Astrocyte (in vitro differentiated cells and primary cell): ENCODE results near the gene CELA2B. TPM values are rescaled to one million over a fixed set of nuclear protein-coding genes. Genes with fewer than 3 reads are reported as not detected.

Source experiments
- DNase-seq: peaks from one replicate; pipeline ENCODE4 v3.0.0-alpha.2; 2010; ENCODE audit warnings: low read depth
- FAIRE-seq: peaks from 2 replicates; lab custom pipeline; 2011; peaks lifted over from hg19 to GRCh38; lab: Jason Lieb, UNC
- H2AFZ ChIP-seq: 2 replicates; pipeline ENCODE4 v1.6.0; 2012; ENCODE audit warnings: low read depth, low read length, inconsistent platforms
- H3K27ac ChIP-seq: 2 replicates; pipeline ENCODE4 v1.5.1; 2011; ENCODE audit warnings: low read depth, low read length, inconsistent platforms
- H3K27me3 ChIP-seq: 2 replicates; pipeline ENCODE4 v1.6.0; 2011; ENCODE audit warnings: low read length, inconsistent platforms; ENCODE audit not compliant: insufficient read depth
- H3K36me3 ChIP-seq: 2 replicates; pipeline ENCODE4 v1.5.1; 2011; ENCODE audit warnings: low read length, inconsistent platforms; ENCODE audit not compliant: insufficient read depth
- H3K4me1 ChIP-seq: 2 replicates; pipeline ENCODE4 v1.5.1; 2011; ENCODE audit warnings: low read length, inconsistent platforms; ENCODE audit not compliant: insufficient read depth
- H3K4me2 ChIP-seq: 2 replicates; pipeline ENCODE4 v1.6.0; 2012; ENCODE audit warnings: low read length, inconsistent platforms
- H3K4me3 ChIP-seq: 2 replicates; pipeline ENCODE4 v1.5.1; 2011; ENCODE audit warnings: low read depth, mild to moderate bottlenecking, low read length, inconsistent platforms; ENCODE audit not compliant: insufficient read depth
- H3K79me2 ChIP-seq: 2 replicates; pipeline ENCODE4 v1.6.0; 2012; ENCODE audit warnings: mild to moderate bottlenecking, low read length, inconsistent platforms; ENCODE audit not compliant: insufficient read depth
- H3K9ac ChIP-seq: 2 replicates; pipeline ENCODE4 v1.6.0; 2012; ENCODE audit warnings: mild to moderate bottlenecking, low read length, inconsistent platforms
- H3K9me3 ChIP-seq: 2 replicates; pipeline ENCODE4 v1.5.1; 2012; ENCODE audit warnings: low read depth, mild to moderate bottlenecking, low read length, inconsistent platforms; ENCODE audit not compliant: insufficient read depth
- H4K20me1 ChIP-seq: 2 replicates; pipeline ENCODE4 v1.6.0; 2012; ENCODE audit warnings: low read length, inconsistent platforms; ENCODE audit not compliant: insufficient read depth
- H3K27ac Mint-ChIP-seq: one replicate; pipeline ENCODE4 v1.8.0; 2021; ENCODE audit warnings: mild to moderate bottlenecking, mixed read lengths; ENCODE audit not compliant: unreplicated experiment
- H3K27me3 Mint-ChIP-seq: one replicate; pipeline ENCODE4 v1.8.0; 2021; ENCODE audit warnings: low read depth, mixed read lengths; ENCODE audit not compliant: unreplicated experiment
- H3K36me3 Mint-ChIP-seq: one replicate; pipeline ENCODE4 v1.8.0; 2021; ENCODE audit warnings: low read depth, mixed read lengths; ENCODE audit not compliant: unreplicated experiment
- H3K4me1 Mint-ChIP-seq: one replicate; pipeline ENCODE4 v1.8.0; 2021; ENCODE audit warnings: low read depth, mixed read lengths; ENCODE audit not compliant: unreplicated experiment
- H3K4me3 Mint-ChIP-seq: one replicate; pipeline ENCODE4 v1.8.0; 2021; ENCODE audit warnings: mild to moderate bottlenecking, moderate library complexity, mixed read lengths; ENCODE audit not compliant: unreplicated experiment
- H3K9me3 Mint-ChIP-seq: one replicate; pipeline ENCODE4 v1.8.0; 2021; ENCODE audit warnings: mild to moderate bottlenecking, mixed read lengths; ENCODE audit not compliant: unreplicated experiment
- CTCF ChIP-seq: IDR thresholded peaks from 2 replicates; pipeline ENCODE4 v1.5.1; 2011; ENCODE audit warnings: low read depth, mild to moderate bottlenecking, inconsistent platforms, low read length, moderate library complexity; ENCODE audit not compliant: insufficient read depth
- EZH2 ChIP-seq: IDR thresholded peaks from 2 replicates; pipeline ENCODE4 v1.6.1; 2012; ENCODE audit warnings: mild to moderate bottlenecking, low read length, inconsistent platforms; ENCODE audit not compliant: insufficient read depth
- total RNA-seq: library from RNA; stranded (reverse); gene quantifications from 2 replicates; pipeline ENCODE4 v1.2.1, GENCODE V29; 2021

The CELA2B gene
- total RNA-seq, 1 donor from 2014 or later: not detected

GRCh38 chr1:15522551-15522950, 46.6 kb downstream of the CELA2B start:
- Histone ChIP-seq H3K4me2 (no peak overlapping the region), H4K20me1 (peaks cover 4% of the 10 kb centered on the region), H3K9me3 (no peaks in the 10 kb centered on the region), H2AFZ (no peak overlapping the region), H3K27me3 (no peaks in the 10 kb centered on the region), H3K9ac (no peak overlapping the region), H3K36me3 (no peaks in the 10 kb centered on the region), H3K4me1 (peaks cover 17% of the 10 kb centered on the region), H3K79me2 (peaks cover 6% of the 10 kb centered on the region), H3K4me3 (no peak overlapping the region), H3K27ac (no peak overlapping the region)
- peaks cover 6% of the 10 kb centered on the region for H3K4me1 Mint-ChIP-seq
- DNase-seq (no peak), FAIRE-seq (no peak)
- H3K36me3 Mint-ChIP-seq: no peaks in the 10 kb centered on the region
- no peaks in the 10 kb centered on the region for H3K9me3 Mint-ChIP-seq
- no peak for TF ChIP-seq CTCF
- TF ChIP-seq EZH2: no peak
- H3K27me3 Mint-ChIP-seq: no peaks in the 10 kb centered on the region
- H3K4me3 Mint-ChIP-seq: no peak overlapping the region
- H3K27ac Mint-ChIP-seq: no peak overlapping the region

- no peaks in the 10 kb centered on the region for H3K9me3 ChIP-seq
- peak; percentile 15 for DNase-seq
- no peaks in the 10 kb centered on the region for H3K36me3 Mint-ChIP-seq
- peak overlapping the region; percentile 72 for H3K4me3 ChIP-seq
- peaks cover 5% of the 10 kb centered on the region for H4K20me1 ChIP-seq
- peak overlapping the region; percentile 86 for H3K4me3 Mint-ChIP-seq
- H3K4me1 Mint-ChIP-seq: peaks cover 6% of the 10 kb centered on the region
- H3K4me2 ChIP-seq: peak overlapping the region; percentile 97
- H3K36me3 ChIP-seq: no peaks in the 10 kb centered on the region
- no peak for TF ChIP-seq CTCF
- no peak for TF ChIP-seq EZH2
- no peaks in the 10 kb centered on the region for H3K27me3 Mint-ChIP-seq
- peaks cover 18% of the 10 kb centered on the region for H3K4me1 ChIP-seq
- no peak for FAIRE-seq
- no peaks in the 10 kb centered on the region for H3K27me3 ChIP-seq
- peak overlapping the region; percentile 60 for H3K27ac ChIP-seq
- H3K9ac ChIP-seq: peak overlapping the region; percentile 85
- H3K9me3 Mint-ChIP-seq: no peaks in the 10 kb centered on the region
- H3K79me2 ChIP-seq: peaks cover 10% of the 10 kb centered on the region
- peak overlapping the region; percentile 90 for H2AFZ ChIP-seq
- H3K27ac Mint-ChIP-seq: peak overlapping the region; percentile 21
Observed at GRCh38 chr1:15523104-15524020, 47.5 kb downstream of the CELA2B start.

GRCh38 chr1:15524021-15524282, 48.0 kb downstream of the CELA2B start, which contains the start of gene CASP9:
Gene CASP9 (minus strand): TSS chr1:15524215. CDS start chr1:15524200, 15 bp downstream.
- H3K36me3 Mint-ChIP-seq: no peaks in the 10 kb centered on the region
- Histone ChIP-seq H3K9me3 (no peaks in the 10 kb centered on the region), H2AFZ (peak within 1 kb of the TSS; percentile 95), H4K20me1 (peaks cover 5% of the 10 kb centered on the region), H3K9ac (peak within 1 kb of the TSS; percentile 95), H3K36me3 (no peaks in the 10 kb centered on the region), H3K4me3 (peak within 1 kb of the TSS; percentile 81), H3K27me3 (no peaks in the 10 kb centered on the region), H3K27ac (peak within 1 kb of the TSS; percentile 99), H3K4me1 (peaks cover 18% of the 10 kb centered on the region), H3K4me2 (peak within 1 kb of the TSS; percentile 97), H3K79me2 (peaks cover 14% of the 10 kb centered on the region)
- H3K9me3 Mint-ChIP-seq: no peaks in the 10 kb centered on the region
- no peaks in the 10 kb centered on the region for H3K27me3 Mint-ChIP-seq
- DNase-seq (no peak), FAIRE-seq (no peak)
- TF ChIP-seq CTCF: no peak
- no peak for TF ChIP-seq EZH2
- H3K4me3 Mint-ChIP-seq: peak within 1 kb of the TSS; percentile 86
- H3K4me1 Mint-ChIP-seq: peaks cover 6% of the 10 kb centered on the region
- H3K27ac Mint-ChIP-seq: peak within 1 kb of the TSS; percentile 98
